K562 (cell line): ENCODE results near the gene TMC8.

Experiments
- ARID2 ChIP-seq: fragments of 450-650 bp; IDR thresholded peaks from 2 replicates; pipeline ENCODE4 v1.6.1; 2017; ENCODE audit warnings: antibody characterized with exemption, mild to moderate bottlenecking
- ATF4 ChIP-seq: fragments of 450-650 bp; formaldehyde crosslinking; IDR thresholded peaks from 2 replicates; pipeline ENCODE4 v1.4.0; 2022; ENCODE audit warnings: mild to moderate bottlenecking, moderate library complexity
- HMGXB4 ChIP-seq: sonication (generic); formaldehyde crosslinking; IDR thresholded peaks from 2 replicates; pipeline ENCODE4 v1.8.1; 2023; ENCODE audit warnings: mild to moderate bottlenecking, missing genetic modification reagents
- KDM1A ChIP-seq, 2 experiments: fragments of 450-650 bp; IDR thresholded peaks; 2 replicates each; pipeline ENCODE4 v1.6.1; 2016; ENCODE audit warnings: mild to moderate bottlenecking in 2 of 2
- KDM5B ChIP-seq: fragments of 200-600 bp; sonication (generic); IDR thresholded peaks from 2 replicates; pipeline ENCODE4 v1.6.1; 2012; ENCODE audit warnings: low read depth, mild to moderate bottlenecking, moderate library complexity, low read length, control low read depth, inconsistent platforms; ENCODE audit not compliant: insufficient replicate concordance
- KLF6 ChIP-seq: fragments of 250-450 bp; sonication (Bioruptor Pico); IDR thresholded peaks from 2 replicates; pipeline ENCODE4 v1.4.0; 2020; ENCODE audit warnings: mild to moderate bottlenecking, moderate library complexity, borderline replicate concordance
- NFIC ChIP-seq: fragments of 450-650 bp; IDR thresholded peaks from 2 replicates; pipeline ENCODE4 v1.6.1; 2017; ENCODE audit warnings: mild to moderate bottlenecking, inconsistent platforms
- NFIX ChIP-seq: fragments of 250-450 bp; sonication (Bioruptor Pico); IDR thresholded peaks from 2 replicates; pipeline ENCODE4 v1.4.0; 2020; ENCODE audit warnings: low read depth, mild to moderate bottlenecking, moderate library complexity
- SP1 ChIP-seq: sonication (generic); formaldehyde crosslinking; IDR thresholded peaks from 2 replicates; pipeline ENCODE4 v1.8.1; 2022; ENCODE audit warnings: mild to moderate bottlenecking, missing genetic modification reagents
- ZNF224 ChIP-seq: sonication (generic); formaldehyde crosslinking; IDR thresholded peaks from 2 replicates; pipeline ENCODE4 v1.8.0; 2022; ENCODE audit warnings: mild to moderate bottlenecking, missing genetic modification reagents
- TF ChIP-seq, protein P1 (sequence below): fragments of 450-650 bp; IDR thresholded peaks from 2 replicates; pipeline ENCODE4 v1.6.1; 2016; ENCODE audit warnings: low read depth, mild to moderate bottlenecking, moderate library complexity
- TF ChIP-seq, protein P2 (sequence below), 2 experiments: fragments of 450-650 bp; IDR thresholded peaks; 2 replicates each; pipeline ENCODE4 v1.6.1; 2016; ENCODE audit warnings: mild to moderate bottlenecking in 2 of 2, borderline replicate concordance in 1 of 2, low read depth in 1 of 2, moderate library complexity in 1 of 2

- TF ChIP-seq ARID2 (no peak), KLF6 (CRISPR knock-in tag) (no peak), ZNF224 (CRISPR knock-in tag) (no peak), KDM5B (no peak), ATF4 (CRISPR knock-in tag) (no peak), NFIX (CRISPR knock-in tag) (no peak), HMGXB4 (CRISPR knock-in tag) (no peak), NFIC (no peak), SP1 (no peak), KDM1A (IDR thresholded peaks at IDR 0.05) (no peak)
- TF ChIP-seq, protein P1, sequence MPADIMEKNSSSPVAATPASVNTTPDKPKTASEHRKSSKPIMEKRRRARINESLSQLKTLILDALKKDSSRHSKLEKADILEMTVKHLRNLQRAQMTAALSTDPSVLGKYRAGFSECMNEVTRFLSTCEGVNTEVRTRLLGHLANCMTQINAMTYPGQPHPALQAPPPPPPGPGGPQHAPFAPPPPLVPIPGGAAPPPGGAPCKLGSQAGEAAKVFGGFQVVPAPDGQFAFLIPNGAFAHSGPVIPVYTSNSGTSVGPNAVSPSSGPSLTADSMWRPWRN, result no peak
- TF ChIP-seq, protein P2, sequence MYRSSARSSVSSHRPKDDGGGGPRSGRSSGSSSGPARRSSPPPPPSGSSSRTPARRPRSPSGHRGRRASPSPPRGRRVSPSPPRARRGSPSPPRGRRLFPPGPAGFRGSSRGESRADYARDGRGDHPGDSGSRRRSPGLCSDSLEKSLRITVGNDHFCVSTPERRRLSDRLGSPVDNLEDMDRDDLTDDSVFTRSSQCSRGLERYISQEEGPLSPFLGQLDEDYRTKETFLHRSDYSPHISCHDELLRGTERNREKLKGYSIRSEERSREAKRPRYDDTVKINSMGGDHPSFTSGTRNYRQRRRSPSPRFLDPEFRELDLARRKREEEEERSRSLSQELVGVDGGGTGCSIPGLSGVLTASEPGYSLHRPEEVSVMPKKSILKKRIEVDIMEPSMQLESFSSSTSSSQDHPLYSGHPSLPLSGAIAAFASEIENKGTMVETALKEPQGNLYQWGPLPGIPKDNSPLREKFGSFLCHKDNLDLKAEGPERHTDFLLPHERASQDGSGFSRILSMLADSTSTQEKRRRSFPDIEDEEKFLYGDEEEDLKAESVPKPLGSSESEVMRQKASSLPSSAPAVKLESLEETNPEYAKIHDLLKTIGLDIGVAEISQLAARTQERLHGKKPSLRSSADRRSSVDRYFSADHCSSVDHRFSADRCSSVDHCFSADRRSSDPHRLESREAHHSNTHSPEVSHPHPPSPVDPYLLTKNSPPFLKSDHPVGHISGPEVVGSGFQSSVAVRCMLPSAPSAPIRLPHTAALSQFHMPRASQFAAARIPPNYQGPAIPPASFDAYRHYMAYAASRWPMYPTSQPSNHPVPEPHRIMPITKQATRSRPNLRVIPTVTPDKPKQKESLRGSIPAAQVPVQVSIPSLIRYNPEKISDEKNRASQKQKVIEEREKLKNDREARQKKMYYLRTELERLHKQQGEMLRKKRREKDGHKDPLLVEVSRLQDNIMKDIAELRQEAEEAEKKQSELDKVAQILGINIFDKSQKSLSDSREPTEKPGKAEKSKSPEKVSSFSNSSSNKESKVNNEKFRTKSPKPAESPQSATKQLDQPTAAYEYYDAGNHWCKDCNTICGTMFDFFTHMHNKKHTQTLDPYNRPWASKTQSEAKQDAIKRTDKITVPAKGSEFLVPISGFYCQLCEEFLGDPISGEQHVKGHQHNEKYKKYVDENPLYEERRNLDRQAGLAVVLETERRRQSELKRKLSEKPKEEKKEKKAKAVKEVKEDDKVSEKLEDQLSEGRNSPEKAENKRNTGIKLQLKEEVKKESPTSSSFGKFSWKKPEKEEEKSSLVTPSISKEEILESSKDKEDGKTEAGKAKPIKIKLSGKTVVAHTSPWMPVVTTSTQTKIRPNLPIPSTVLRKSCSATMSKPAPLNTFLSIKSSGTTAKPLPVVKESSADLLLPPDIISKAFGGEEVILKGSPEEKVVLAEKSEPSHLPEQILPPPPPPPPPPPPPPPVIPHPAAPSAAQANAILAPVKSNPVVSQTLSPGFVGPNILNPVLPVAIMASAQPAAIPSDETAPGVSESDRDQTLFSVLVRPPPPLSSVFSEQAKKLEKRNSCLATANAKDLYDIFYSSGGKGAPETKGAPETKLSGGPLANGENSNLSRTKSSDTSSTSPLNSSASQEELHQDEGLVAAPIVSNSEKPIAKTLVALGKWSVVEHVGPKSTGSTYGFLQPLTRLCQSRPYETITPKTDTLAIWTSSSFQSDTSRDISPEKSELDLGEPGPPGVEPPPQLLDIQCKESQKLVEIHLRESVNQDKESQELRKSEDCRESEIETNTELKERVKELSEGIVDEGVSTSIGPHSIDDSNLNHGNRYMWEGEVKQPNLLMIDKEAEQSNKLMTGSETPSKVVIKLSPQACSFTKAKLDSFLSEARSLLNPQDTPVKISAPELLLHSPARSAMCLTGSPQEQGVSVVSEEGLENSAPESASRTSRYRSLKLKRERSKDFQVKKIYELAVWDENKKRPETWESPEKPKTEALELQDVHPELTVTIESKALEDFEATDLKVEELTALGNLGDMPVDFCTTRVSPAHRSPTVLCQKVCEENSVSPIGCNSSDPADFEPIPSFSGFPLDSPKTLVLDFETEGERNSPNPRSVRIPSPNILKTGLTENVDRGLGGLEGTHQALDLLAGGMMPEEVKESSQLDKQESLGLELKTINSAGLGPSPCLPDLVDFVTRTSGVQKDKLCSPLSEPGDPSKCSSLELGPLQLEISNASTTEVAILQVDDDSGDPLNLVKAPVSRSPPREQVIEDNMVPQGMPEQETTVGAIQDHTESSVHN (IDR thresholded peaks at IDR 0.05; ENCODE audit: borderline replicate concordance in 1 of 2, low read depth in 1 of 2), result no peak
Observed at GRCh38 chr17:78104540-78104941, 26.0 kb upstream of the TMC8 start.
